Astrocyte (in vitro differentiated cells and primary cell): ENCODE data around the gene SLC25A26. TPM values are rescaled to one million over a fixed set of nuclear protein-coding genes. Genes with fewer than 3 reads are reported as not detected.
"Not testable (repeated sequence)": the region's sequence is repeated elsewhere in the genome, so short reads cannot be mapped to it uniquely, and the experiment has no call there.

Source experiments
- DNase-seq: peaks from one replicate; pipeline ENCODE4 v3.0.0-alpha.2; 2010; ENCODE audit warnings: low read depth
- FAIRE-seq: peaks from 2 replicates; lab custom pipeline; 2011; peaks lifted over from hg19 to GRCh38; lab: Jason Lieb, UNC
- H2AFZ ChIP-seq: 2 replicates; pipeline ENCODE4 v1.6.0; 2012; ENCODE audit warnings: low read depth, low read length, inconsistent platforms
- H3K27ac ChIP-seq: 2 replicates; pipeline ENCODE4 v1.5.1; 2011; ENCODE audit warnings: low read depth, low read length, inconsistent platforms
- H3K27me3 ChIP-seq: 2 replicates; pipeline ENCODE4 v1.6.0; 2011; ENCODE audit warnings: low read length, inconsistent platforms; ENCODE audit not compliant: insufficient read depth
- H3K36me3 ChIP-seq: 2 replicates; pipeline ENCODE4 v1.5.1; 2011; ENCODE audit warnings: low read length, inconsistent platforms; ENCODE audit not compliant: insufficient read depth
- H3K4me1 ChIP-seq: 2 replicates; pipeline ENCODE4 v1.5.1; 2011; ENCODE audit warnings: low read length, inconsistent platforms; ENCODE audit not compliant: insufficient read depth
- H3K4me2 ChIP-seq: 2 replicates; pipeline ENCODE4 v1.6.0; 2012; ENCODE audit warnings: low read length, inconsistent platforms
- H3K4me3 ChIP-seq: 2 replicates; pipeline ENCODE4 v1.5.1; 2011; ENCODE audit warnings: low read depth, mild to moderate bottlenecking, low read length, inconsistent platforms; ENCODE audit not compliant: insufficient read depth
- H3K79me2 ChIP-seq: 2 replicates; pipeline ENCODE4 v1.6.0; 2012; ENCODE audit warnings: mild to moderate bottlenecking, low read length, inconsistent platforms; ENCODE audit not compliant: insufficient read depth
- H3K9ac ChIP-seq: 2 replicates; pipeline ENCODE4 v1.6.0; 2012; ENCODE audit warnings: mild to moderate bottlenecking, low read length, inconsistent platforms
- H3K9me3 ChIP-seq: 2 replicates; pipeline ENCODE4 v1.5.1; 2012; ENCODE audit warnings: low read depth, mild to moderate bottlenecking, low read length, inconsistent platforms; ENCODE audit not compliant: insufficient read depth
- H4K20me1 ChIP-seq: 2 replicates; pipeline ENCODE4 v1.6.0; 2012; ENCODE audit warnings: low read length, inconsistent platforms; ENCODE audit not compliant: insufficient read depth
- H3K27ac Mint-ChIP-seq: one replicate; pipeline ENCODE4 v1.8.0; 2021; ENCODE audit warnings: mild to moderate bottlenecking, mixed read lengths; ENCODE audit not compliant: unreplicated experiment
- H3K27me3 Mint-ChIP-seq: one replicate; pipeline ENCODE4 v1.8.0; 2021; ENCODE audit warnings: low read depth, mixed read lengths; ENCODE audit not compliant: unreplicated experiment
- H3K36me3 Mint-ChIP-seq: one replicate; pipeline ENCODE4 v1.8.0; 2021; ENCODE audit warnings: low read depth, mixed read lengths; ENCODE audit not compliant: unreplicated experiment
- H3K4me1 Mint-ChIP-seq: one replicate; pipeline ENCODE4 v1.8.0; 2021; ENCODE audit warnings: low read depth, mixed read lengths; ENCODE audit not compliant: unreplicated experiment
- H3K4me3 Mint-ChIP-seq: one replicate; pipeline ENCODE4 v1.8.0; 2021; ENCODE audit warnings: mild to moderate bottlenecking, moderate library complexity, mixed read lengths; ENCODE audit not compliant: unreplicated experiment
- H3K9me3 Mint-ChIP-seq: one replicate; pipeline ENCODE4 v1.8.0; 2021; ENCODE audit warnings: mild to moderate bottlenecking, mixed read lengths; ENCODE audit not compliant: unreplicated experiment
- EZH2 ChIP-seq: IDR thresholded peaks from 2 replicates; pipeline ENCODE4 v1.6.1; 2012; ENCODE audit warnings: mild to moderate bottlenecking, low read length, inconsistent platforms; ENCODE audit not compliant: insufficient read depth
- total RNA-seq: library from RNA; stranded (reverse); gene quantifications from 2 replicates; pipeline ENCODE4 v1.2.1, GENCODE V29; 2021
- TF ChIP-seq, protein P1 (sequence below): IDR thresholded peaks from 2 replicates; pipeline ENCODE4 v1.5.1; 2011; ENCODE audit warnings: low read depth, mild to moderate bottlenecking, inconsistent platforms, low read length, moderate library complexity; ENCODE audit not compliant: insufficient read depth

Gene SLC25A26
- total RNA-seq, 1 donor from 2014 or later: 17.9 TPM

DNA sequence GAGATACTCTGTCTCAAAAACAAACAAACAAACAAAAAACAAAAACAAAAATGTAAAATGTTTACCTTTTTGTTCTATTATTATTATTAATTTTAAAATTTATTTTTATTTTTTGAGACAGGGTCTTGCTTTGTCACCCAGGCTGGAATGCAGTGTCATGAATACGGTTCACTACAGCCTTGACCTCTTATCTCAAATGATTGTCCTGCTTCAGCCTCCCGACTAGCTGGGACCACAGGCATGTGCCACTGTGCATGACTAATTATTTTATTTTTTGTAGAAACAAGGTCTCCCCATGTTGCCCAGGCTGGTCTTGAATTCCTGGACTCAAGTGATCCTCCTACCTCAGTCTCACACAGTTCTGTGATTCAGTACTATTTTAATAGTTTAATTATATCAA lies 5.7 kb upstream of the SLC25A26 start:
- Histone ChIP-seq H3K4me2 (no peak overlapping the region), H2AFZ (no peak overlapping the region), H3K9me3 (no peaks in the 10 kb centered on the region), H3K4me1 (no peaks in the 10 kb centered on the region), H3K79me2 (no peaks in the 10 kb centered on the region), H4K20me1 (no peaks in the 10 kb centered on the region), H3K9ac (no peak overlapping the region), H3K4me3 (no peak overlapping the region), H3K27me3 (peaks cover 2% of the 10 kb centered on the region), H3K36me3 (no peaks in the 10 kb centered on the region), H3K27ac (no peak overlapping the region)
- H3K9me3 Mint-ChIP-seq: no peaks in the 10 kb centered on the region
- H3K36me3 Mint-ChIP-seq: no peaks in the 10 kb centered on the region
- DNase-seq (no peak), FAIRE-seq (no peak)
- no peaks in the 10 kb centered on the region for H3K27me3 Mint-ChIP-seq
- peaks cover 2% of the 10 kb centered on the region for H3K4me1 Mint-ChIP-seq
- TF ChIP-seq, protein P1, sequence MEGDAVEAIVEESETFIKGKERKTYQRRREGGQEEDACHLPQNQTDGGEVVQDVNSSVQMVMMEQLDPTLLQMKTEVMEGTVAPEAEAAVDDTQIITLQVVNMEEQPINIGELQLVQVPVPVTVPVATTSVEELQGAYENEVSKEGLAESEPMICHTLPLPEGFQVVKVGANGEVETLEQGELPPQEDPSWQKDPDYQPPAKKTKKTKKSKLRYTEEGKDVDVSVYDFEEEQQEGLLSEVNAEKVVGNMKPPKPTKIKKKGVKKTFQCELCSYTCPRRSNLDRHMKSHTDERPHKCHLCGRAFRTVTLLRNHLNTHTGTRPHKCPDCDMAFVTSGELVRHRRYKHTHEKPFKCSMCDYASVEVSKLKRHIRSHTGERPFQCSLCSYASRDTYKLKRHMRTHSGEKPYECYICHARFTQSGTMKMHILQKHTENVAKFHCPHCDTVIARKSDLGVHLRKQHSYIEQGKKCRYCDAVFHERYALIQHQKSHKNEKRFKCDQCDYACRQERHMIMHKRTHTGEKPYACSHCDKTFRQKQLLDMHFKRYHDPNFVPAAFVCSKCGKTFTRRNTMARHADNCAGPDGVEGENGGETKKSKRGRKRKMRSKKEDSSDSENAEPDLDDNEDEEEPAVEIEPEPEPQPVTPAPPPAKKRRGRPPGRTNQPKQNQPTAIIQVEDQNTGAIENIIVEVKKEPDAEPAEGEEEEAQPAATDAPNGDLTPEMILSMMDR: no peak
- no peak for TF ChIP-seq EZH2
- no peak overlapping the region for H3K27ac Mint-ChIP-seq
- no peak overlapping the region for H3K4me3 Mint-ChIP-seq

DNA sequence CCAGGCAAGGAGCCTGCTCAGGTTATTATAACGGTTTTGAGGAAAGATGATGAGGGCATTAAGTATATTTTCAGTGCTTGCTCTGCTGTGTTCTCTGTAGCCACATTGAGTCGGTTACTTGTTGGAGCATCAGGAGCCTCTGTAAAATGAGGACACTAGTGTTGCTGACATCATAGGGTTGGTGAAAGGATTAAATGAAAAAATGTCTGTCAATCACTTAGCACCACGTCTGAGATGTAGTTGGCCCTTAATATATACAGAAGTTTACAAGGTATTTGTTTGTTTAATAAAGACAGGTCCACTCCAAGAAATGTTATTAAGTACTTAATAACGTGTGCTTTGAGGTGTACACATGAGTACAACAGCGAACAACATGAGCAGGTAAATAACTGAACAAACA lies 735 bp upstream of the SLC25A26 start:
- Histone ChIP-seq H3K9ac (peak overlapping the region; percentile 94), H3K27ac (no peak overlapping the region), H3K4me1 (peaks cover 4% of the 10 kb centered on the region), H4K20me1 (no peaks in the 10 kb centered on the region), H3K9me3 (no peaks in the 10 kb centered on the region), H2AFZ (peak overlapping the region; percentile 19), H3K36me3 (no peaks in the 10 kb centered on the region), H3K4me3 (peak overlapping the region; percentile 86), H3K27me3 (peaks cover 2% of the 10 kb centered on the region), H3K4me2 (peak overlapping the region; percentile 82), H3K79me2 (no peaks in the 10 kb centered on the region)
- no peak for FAIRE-seq
- no peak for TF ChIP-seq EZH2
- TF ChIP-seq, protein P1: no peak
- peaks cover 6% of the 10 kb centered on the region for H3K4me1 Mint-ChIP-seq
- peaks cover 10% of the 10 kb centered on the region for H3K36me3 Mint-ChIP-seq
- H3K9me3 Mint-ChIP-seq: no peaks in the 10 kb centered on the region
- DNase-seq: no peak
- H3K27me3 Mint-ChIP-seq: no peaks in the 10 kb centered on the region
- peak overlapping the region; percentile 66 for H3K4me3 Mint-ChIP-seq
- no peak overlapping the region for H3K27ac Mint-ChIP-seq

DNA sequence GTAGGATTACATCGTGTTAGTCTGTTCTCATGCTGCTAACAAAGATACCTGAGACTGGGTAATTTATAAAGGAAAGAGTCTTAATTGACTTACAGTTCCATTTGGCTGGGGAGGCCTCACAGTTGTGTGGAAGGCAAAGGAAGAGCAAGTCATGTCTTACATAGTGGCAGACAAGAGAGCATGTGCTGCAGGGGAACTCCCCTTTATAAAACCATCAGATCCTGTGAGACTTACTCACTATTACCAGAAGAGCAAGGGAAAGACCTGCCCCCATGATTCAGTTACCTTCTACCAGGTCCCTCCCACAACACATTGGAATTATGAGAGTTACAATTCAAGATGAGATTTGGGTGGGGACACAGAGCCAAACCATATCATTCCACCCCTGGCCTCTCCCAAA lies 3.4 kb downstream of the SLC25A26 start:
- Histone ChIP-seq H3K4me3 (no peak overlapping the region), H3K27me3 (no peaks in the 10 kb centered on the region), H3K4me1 (peaks cover 4% of the 10 kb centered on the region), H4K20me1 (no peaks in the 10 kb centered on the region), H3K9ac (no peak overlapping the region), H3K4me2 (no peak overlapping the region), H3K9me3 (no peaks in the 10 kb centered on the region), H3K36me3 (no peaks in the 10 kb centered on the region), H3K79me2 (peaks cover under 1% of the 10 kb centered on the region), H2AFZ (no peak overlapping the region), H3K27ac (no peak overlapping the region)
- FAIRE-seq (no peak), DNase-seq (no peak)
- H3K9me3 Mint-ChIP-seq: no peaks in the 10 kb centered on the region
- H3K4me3 Mint-ChIP-seq: peak overlapping the region; percentile 10
- H3K4me1 Mint-ChIP-seq: peaks cover 5% of the 10 kb centered on the region
- H3K27ac Mint-ChIP-seq: no peak overlapping the region
- H3K36me3 Mint-ChIP-seq: peaks cover 10% of the 10 kb centered on the region
- TF ChIP-seq EZH2: no peak
- TF ChIP-seq, protein P1: no peak
- H3K27me3 Mint-ChIP-seq: no peaks in the 10 kb centered on the region

DNA sequence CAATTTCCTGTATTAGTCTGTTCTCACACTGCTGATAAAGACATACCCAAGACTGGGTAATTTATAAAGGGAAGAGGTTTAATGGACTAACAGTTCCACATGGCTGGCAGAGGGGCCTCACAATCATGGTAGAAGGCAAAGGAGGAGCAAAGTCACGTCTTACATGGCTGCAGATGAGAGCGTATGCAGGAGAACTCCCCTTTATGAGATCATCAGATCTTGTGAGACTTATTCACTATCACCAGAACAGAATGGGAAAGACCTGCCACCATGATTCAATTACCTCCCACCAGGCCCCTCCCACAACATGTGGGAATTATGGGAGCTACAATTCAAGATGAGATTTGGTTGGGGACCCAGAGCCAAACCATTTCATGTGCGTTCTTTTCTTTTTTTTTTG lies 5.3 kb downstream of the SLC25A26 start:
- H3K4me1 Mint-ChIP-seq, H3K4me3 ChIP-seq, H3K79me2 ChIP-seq, FAIRE-seq, H3K27me3 ChIP-seq, H3K36me3 ChIP-seq, H3K36me3 Mint-ChIP-seq, H3K27me3 Mint-ChIP-seq, H3K27ac ChIP-seq, H2AFZ ChIP-seq, H3K4me1 ChIP-seq, H4K20me1 ChIP-seq, H3K27ac Mint-ChIP-seq, H3K4me3 Mint-ChIP-seq, H3K9me3 ChIP-seq, H3K4me2 ChIP-seq, H3K9me3 Mint-ChIP-seq, DNase-seq, H3K9ac ChIP-seq: not testable (repeated sequence)
